Prostate gland (tissue), 2 donors: ENCODE results near the gene PRR23E. TPM values are rescaled to one million over a fixed set of nuclear protein-coding genes. Genes with fewer than 3 reads are reported as not detected.

Experiments
- DNase-seq: peaks from one replicate; pipeline ENCODE4 v3.0.0-alpha.2; 2019; ENCODE audit warnings: low spot score
- H3K27ac ChIP-seq, 2 donors: fragments of 200-600 bp; sonication (generic); 2 replicates each; pipeline ENCODE4 v1.5.1; 2017 to 2019
- H3K27me3 ChIP-seq: fragments of 200-600 bp; sonication (generic); replicated peaks from 2 replicates; pipeline ENCODE4 v1.5.1; 2019; ENCODE audit not compliant: insufficient read depth
- H3K36me3 ChIP-seq, 2 donors: fragments of 200-600 bp; sonication (generic); 1 replicate in 1 of 2; 2 replicates in 1 of 2; pipeline versions ENCODE4 v1.5.1 to v1.8.1; 2017 to 2019
- H3K4me1 ChIP-seq: fragments of 200-600 bp; sonication (generic); replicated peaks from 2 replicates; pipeline ENCODE4 v1.5.1; 2019
- H3K4me3 ChIP-seq, 2 donors: fragments of 200-600 bp; sonication (generic); 2 replicates each; pipeline ENCODE4 v1.5.1; 2017 to 2019
- H3K9me3 ChIP-seq: fragments of 200-600 bp; sonication (generic); 2 replicates; pipeline ENCODE4 v1.5.1; 2017
- CTCF ChIP-seq, 4 experiments: fragments of 200-600 bp in 2 of 4; fragments of 450-650 bp in 2 of 4; sonication (generic) in 2 of 4; IDR thresholded peaks; 1 replicate in 3 of 4; 2 replicates in 1 of 4; pipeline ENCODE4 v1.5.1; 2016 to 2019; ENCODE audit warnings: antibody characterized with exemption in 4 of 4, mild to moderate bottlenecking in 2 of 4, moderate library complexity in 2 of 4
- POLR2A ChIP-seq: fragments of 450-650 bp; IDR thresholded peaks from one replicate; pipeline ENCODE4 v1.6.1; 2016; ENCODE audit warnings: antibody characterized with exemption, mild to moderate bottlenecking
- POLR2AphosphoS5 ChIP-seq: sonication (generic); formaldehyde crosslinking; IDR thresholded peaks from one replicate; pipeline ENCODE4 v1.6.1; 2017; ENCODE audit warnings: antibody characterized with exemption
- WGBS: methylation state at CpG from one replicate; pipeline ENCODE4 v1.1.5; 2018; 5-methylcytosine and 5-hydroxymethylcytosine counted together
- intact Hi-C: fragments of 100-400 bp; cut with DNase I; formaldehyde crosslinking; loops from one replicate; pipeline ENCODE4 v1.14.2; 2022
- small RNA-seq, 2 donors: library from RNA; depleted of rRNA; stranded (forward); fragments of <200 nt; gene quantifications; one replicate each; pipeline ENCODE3, GENCODE V24; 2016
- total RNA-seq, 2 donors: library from RNA; depleted of rRNA; stranded (reverse); fragments of >200 nt; gene quantifications; one replicate each; pipeline ENCODE4 v1.1.0, GENCODE V29; 2016

PRR23E gene
- total RNA-seq, 2 donors from 2014 or later = not detected

GRCh38 chr3:127237835-127238234 lies 44.9 kb downstream of the PRR23E start:
- H3K27me3 ChIP-seq = no peaks in the 10 kb centered on the region
- TF ChIP-seq POLR2AphosphoS5 (no peak), CTCF (IDR thresholded peaks at IDR 0.05) (no peak), POLR2A (no peak)
- DNase-seq = no peak
- no peak overlapping the region for H3K27ac ChIP-seq
- H3K36me3 ChIP-seq = no peaks in the 10 kb centered on the region
- WGBS = 12% methylated on average over 3 of the region's 3 CpGs
- intact Hi-C loops = no loop called here
- H3K4me1 ChIP-seq = no peaks in the 10 kb centered on the region
- H3K9me3 ChIP-seq = no peaks in the 10 kb centered on the region
- H3K4me3 ChIP-seq = no peak overlapping the region

- no peak for DNase-seq
- intact Hi-C loops = no loop called here
- Histone ChIP-seq H3K4me3 (no peak overlapping the region), H3K4me1 (no peaks in the 10 kb centered on the region), H3K27me3 (no peaks in the 10 kb centered on the region), H3K27ac (no peak overlapping the region), H3K9me3 (no peaks in the 10 kb centered on the region), H3K36me3 (no peaks in the 10 kb centered on the region)
- 44% methylated on average over 2 of the region's 2 CpGs for WGBS
- no peak for TF ChIP-seq POLR2AphosphoS5
- TF ChIP-seq CTCF (IDR thresholded peaks at IDR 0.05) = no peak
- no peak for TF ChIP-seq POLR2A
Measured at GRCh38 chr3:127238602-127239001, 45.7 kb downstream of the PRR23E start.

- 89% methylated on average over 1 of the region's 1 CpG for WGBS
- H3K9me3 ChIP-seq = no peaks in the 10 kb centered on the region
- no peak overlapping the region for H3K27ac ChIP-seq
- no peaks in the 10 kb centered on the region for H3K36me3 ChIP-seq
- intact Hi-C loops = no loop called here
- H3K4me1 ChIP-seq = no peaks in the 10 kb centered on the region
- DNase-seq = no peak
- H3K4me3 ChIP-seq = no peak overlapping the region
- TF ChIP-seq POLR2A = no peak
- no peak for TF ChIP-seq POLR2AphosphoS5
- TF ChIP-seq CTCF (IDR thresholded peaks at IDR 0.05) = no peak
- no peaks in the 10 kb centered on the region for H3K27me3 ChIP-seq
Measured at GRCh38 chr3:127247292-127247691, 54.4 kb downstream of the PRR23E start.

Small RNA genes lying within 50 kb of the gene (small RNA-seq; reads per million reads assigned to genes)
- 0 reads per million in 2 donors for gene RF00019
- gene RNU6-1047P = 0 reads per million in 2 donors

Other genes with a start within 250 kb of the PRR23E start
- 10 to 100 TPM; 17.0 to 49.5 TPM for gene PLXNA1, start 210.0 kb upstream of the PRR23E start, total RNA-seq
- 1 to 10 TPM in 1 of 2 donors, not detected in 1; 5.1 TPM for gene PRR20G, start 94.9 kb downstream of the PRR23E start, total RNA-seq